ENCODE data around the gene NPRL2. TPM values are rescaled to one million over a fixed set of nuclear protein-coding genes. Genes with fewer than 3 reads are reported as not detected.

Gene NPRL2
- total and polyA plus RNA-seq, 2 experiments from 2014 or later: 17.9 to 28.9 TPM

GRCh38 chr3:50326182-50326541, 24.4 kb downstream of the NPRL2 start:
- WGBS, 2 experiments (ENCODE audit: low coverage in 1 of 2, low lambda C conversion rate in 2 of 2, missing lambda C conversion rate in 2 of 2): 96 to 99% methylated on average over 8 of the region's 8 CpGs
- Histone ChIP-seq H3K27ac (no peak overlapping the region), H3K4me1 (ENCODE audit: insufficient read depth) (peaks cover 21% of the 10 kb centered on the region), H3K9me2 (ENCODE audit: insufficient read depth) (no peaks in the 10 kb centered on the region), H3K4me2 (ENCODE audit: unreplicated experiment) (no peak overlapping the region), H3K9ac (no peak overlapping the region; the same call in 1 of the 2 replicates), H3K27me3 (replicated peaks; ENCODE audit: insufficient read depth) (no peaks in the 10 kb centered on the region), H3F3A (ENCODE audit: insufficient read depth) (peaks cover 29% of the 10 kb centered on the region), H4K20me1 (ENCODE audit: insufficient read depth) (no peaks in the 10 kb centered on the region), H3K4me3 (no peak overlapping the region), H3K36me3 (ENCODE audit: low read depth) (peaks cover 21% of the 10 kb centered on the region), H3K79me2 (ENCODE audit: insufficient read depth) (peaks cover 27% of the 10 kb centered on the region), H3K9me3 (ENCODE audit: low read depth) (no peaks in the 10 kb centered on the region), H2AFZ (no peak overlapping the region)
- DNase-seq: no peak
- in situ Hi-C loops (cut with MboI): no loop called here
- TF ChIP-seq EZH2 (IDR thresholded peaks at IDR 0.05; ENCODE audit: insufficient read depth, poor library complexity, severe bottlenecking): no peak
- TF ChIP-seq EZH2phosphoT487 (IDR thresholded peaks at IDR 0.05; ENCODE audit: insufficient read depth, low read depth): no peak

GRCh38 chr3:50325497-50326181, 24.9 kb downstream of the NPRL2 start:
- Histone ChIP-seq H3K27ac (no peak overlapping the region), H3K4me3 (no peak overlapping the region), H3K9me3 (ENCODE audit: low read depth) (no peaks in the 10 kb centered on the region), H3K4me1 (ENCODE audit: insufficient read depth) (peaks cover 21% of the 10 kb centered on the region), H4K20me1 (ENCODE audit: insufficient read depth) (no peaks in the 10 kb centered on the region), H3K79me2 (ENCODE audit: insufficient read depth) (peaks cover 22% of the 10 kb centered on the region), H3F3A (ENCODE audit: insufficient read depth) (peaks cover 24% of the 10 kb centered on the region), H3K9me2 (ENCODE audit: insufficient read depth) (no peaks in the 10 kb centered on the region), H2AFZ (no peak overlapping the region), H3K36me3 (ENCODE audit: low read depth) (peaks cover 16% of the 10 kb centered on the region), H3K9ac (no peak overlapping the region), H3K4me2 (ENCODE audit: unreplicated experiment) (no peak overlapping the region), H3K27me3 (replicated peaks; ENCODE audit: insufficient read depth) (no peaks in the 10 kb centered on the region)
- WGBS, 2 experiments (ENCODE audit: low coverage in 1 of 2, low lambda C conversion rate in 2 of 2, missing lambda C conversion rate in 2 of 2): 76 to 87% methylated on average over 11 of the region's 11 CpGs
- in situ Hi-C loops (cut with MboI): no loop called here
- no peak for DNase-seq
- TF ChIP-seq EZH2 (IDR thresholded peaks at IDR 0.05; ENCODE audit: insufficient read depth, poor library complexity, severe bottlenecking): no peak

- no peak for TF ChIP-seq EZH2phosphoT487 (IDR thresholded peaks at IDR 0.05; ENCODE audit: insufficient read depth, low read depth)
- Histone ChIP-seq H3K9ac (no peak overlapping the region), H3K9me2 (ENCODE audit: insufficient read depth) (no peaks in the 10 kb centered on the region), H3K4me2 (ENCODE audit: unreplicated experiment) (no peak overlapping the region), H4K20me1 (ENCODE audit: insufficient read depth) (no peaks in the 10 kb centered on the region), H3F3A (ENCODE audit: insufficient read depth) (peaks cover 19% of the 10 kb centered on the region), H3K9me3 (ENCODE audit: low read depth) (no peaks in the 10 kb centered on the region), H3K4me3 (no peak overlapping the region), H3K27ac (no peak overlapping the region), H2AFZ (no peak overlapping the region), H3K27me3 (replicated peaks; ENCODE audit: insufficient read depth) (no peaks in the 10 kb centered on the region), H3K4me1 (ENCODE audit: insufficient read depth) (peaks cover 24% of the 10 kb centered on the region), H3K36me3 (ENCODE audit: low read depth) (peaks cover 10% of the 10 kb centered on the region), H3K79me2 (ENCODE audit: insufficient read depth) (peaks cover 25% of the 10 kb centered on the region)
- no peak for DNase-seq
- in situ Hi-C loops (cut with MboI): no loop called here
- 58% methylated on average over 2 of the region's 2 CpGs; no CpG with 5 or more reads in 1 of the 2 experiments for WGBS, 2 experiments (ENCODE audit: low coverage in 1 of 2, low lambda C conversion rate in 2 of 2, missing lambda C conversion rate in 2 of 2)
Observed at GRCh38 chr3:50325113-50325480, 25.5 kb downstream of the NPRL2 start.

GRCh38 chr3:50324351-50325112, 26.0 kb downstream of the NPRL2 start:
- TF ChIP-seq EZH2 (IDR thresholded peaks at IDR 0.05; ENCODE audit: insufficient read depth, poor library complexity, severe bottlenecking): no peak
- TF ChIP-seq EZH2phosphoT487 (IDR thresholded peaks at IDR 0.05; ENCODE audit: insufficient read depth, low read depth): no peak
- Histone ChIP-seq H3K4me3 (no peak overlapping the region), H3K9me3 (ENCODE audit: low read depth) (no peaks in the 10 kb centered on the region), H4K20me1 (ENCODE audit: insufficient read depth) (no peaks in the 10 kb centered on the region), H3K4me1 (ENCODE audit: insufficient read depth) (peaks cover 26% of the 10 kb centered on the region), H3K27me3 (replicated peaks; ENCODE audit: insufficient read depth) (no peaks in the 10 kb centered on the region), H3K4me2 (ENCODE audit: unreplicated experiment) (no peak overlapping the region), H3K9ac (no peak overlapping the region), H3K36me3 (ENCODE audit: low read depth) (peaks cover 5% of the 10 kb centered on the region), H3F3A (ENCODE audit: insufficient read depth) (peaks cover 13% of the 10 kb centered on the region), H3K27ac (no peak overlapping the region), H3K79me2 (ENCODE audit: insufficient read depth) (peaks cover 30% of the 10 kb centered on the region), H3K9me2 (ENCODE audit: insufficient read depth) (no peaks in the 10 kb centered on the region), H2AFZ (no peak overlapping the region)
- DNase-seq: peak; percentile 75
- in situ Hi-C loops (cut with MboI): no loop called here
- 50% methylated on average over 4 of the region's 4 CpGs for WGBS, 2 experiments (ENCODE audit: low coverage in 1 of 2, low lambda C conversion rate in 2 of 2, missing lambda C conversion rate in 2 of 2)
